ENCODE results near the gene FARS2.

The FARS2 gene

GRCh38 chr6:5598123-5598522 is 336.8 kb downstream of the FARS2 start:
- DNase-seq, result no peak

DNA sequence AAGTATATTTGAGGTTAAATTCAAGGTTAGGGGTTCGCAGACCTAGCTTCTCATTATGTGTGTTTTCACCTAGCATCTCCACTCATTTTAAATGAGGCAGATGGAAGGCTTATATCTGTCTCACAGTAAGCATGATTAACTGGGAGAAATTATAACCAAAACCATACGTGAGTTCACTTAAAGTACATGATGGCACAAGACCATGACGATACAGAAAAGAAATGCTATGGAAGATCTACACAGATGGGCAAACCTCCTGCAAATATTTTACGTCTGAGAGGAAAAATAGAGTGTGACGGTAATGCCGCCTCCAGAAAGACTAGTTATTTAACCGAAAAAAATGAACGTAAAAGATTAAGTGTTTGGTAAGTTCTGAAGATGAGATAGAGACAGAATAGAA is 337.8 kb downstream of the FARS2 start:
- DNase-seq, result no peak

DNA sequence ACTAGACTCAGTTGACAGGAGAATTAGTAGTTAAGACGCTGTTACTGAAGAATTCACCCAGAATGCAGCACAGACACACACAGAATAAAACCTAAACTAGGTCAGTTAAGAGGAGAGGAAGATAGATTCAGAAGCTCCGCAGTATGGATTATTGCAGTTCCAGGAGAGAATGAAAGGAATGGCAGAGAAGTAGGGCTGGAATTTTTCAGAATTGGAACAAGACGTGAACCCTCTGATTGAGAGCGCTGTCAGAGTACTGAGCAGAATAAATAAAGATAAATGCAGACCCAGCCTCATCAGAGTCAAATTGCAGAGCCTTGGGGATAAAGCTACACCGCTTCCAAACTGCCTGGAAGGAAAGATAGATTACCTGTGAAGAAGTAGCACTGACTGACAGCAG is 344.6 kb downstream of the FARS2 start:
- DNase-seq, result no peak

DNA sequence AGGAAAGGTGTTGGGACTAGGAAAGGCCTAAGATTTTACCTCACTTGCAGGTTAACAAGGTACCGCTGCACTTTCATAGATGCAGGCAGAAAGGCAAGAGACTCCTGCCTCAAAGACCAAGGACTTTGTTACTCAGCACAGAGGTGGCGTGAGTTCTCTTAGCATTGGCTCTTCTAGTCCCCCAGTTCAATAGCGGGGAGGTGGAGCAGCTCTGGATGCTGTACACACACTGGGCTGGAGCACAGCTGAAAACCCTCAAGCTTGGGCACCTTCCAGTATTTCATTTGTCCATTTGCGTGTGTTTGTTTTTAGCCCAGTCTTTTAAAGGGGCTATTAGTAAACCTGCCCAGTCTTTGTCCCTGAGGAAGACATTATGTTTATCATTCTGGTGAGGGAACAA is 345.2 kb downstream of the FARS2 start:
- DNase-seq, result peak; percentile 84

DNA sequence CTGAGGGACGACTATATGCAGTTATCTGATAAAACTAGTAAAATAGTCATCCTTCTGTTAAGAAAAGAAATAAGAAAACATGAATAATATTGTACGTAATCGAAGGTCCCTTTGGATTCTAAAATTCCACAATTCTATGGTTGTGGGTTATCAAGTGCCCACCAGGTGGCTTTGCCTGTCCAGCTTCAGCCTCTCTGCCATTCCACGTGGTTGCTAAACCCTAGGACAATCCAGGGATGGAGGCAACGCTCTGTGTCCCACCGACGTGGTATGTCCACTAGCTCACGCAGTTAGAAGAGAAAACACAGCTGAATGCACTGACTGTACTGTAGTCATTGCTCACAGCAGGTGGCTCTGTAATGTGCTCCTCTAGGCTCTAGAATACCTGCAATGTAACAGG is 349.3 kb downstream of the FARS2 start:
- peak; percentile 63 for DNase-seq

GRCh38 chr6:5617179-5617578 is 355.9 kb downstream of the FARS2 start:
- DNase-seq, result peak; percentile 17

GRCh38 chr6:5619249-5619648 is 357.9 kb downstream of the FARS2 start:
- DNase-seq, result no peak

GRCh38 chr6:5622276-5623005 is 361.1 kb downstream of the FARS2 start:
- no peak for DNase-seq

DNA sequence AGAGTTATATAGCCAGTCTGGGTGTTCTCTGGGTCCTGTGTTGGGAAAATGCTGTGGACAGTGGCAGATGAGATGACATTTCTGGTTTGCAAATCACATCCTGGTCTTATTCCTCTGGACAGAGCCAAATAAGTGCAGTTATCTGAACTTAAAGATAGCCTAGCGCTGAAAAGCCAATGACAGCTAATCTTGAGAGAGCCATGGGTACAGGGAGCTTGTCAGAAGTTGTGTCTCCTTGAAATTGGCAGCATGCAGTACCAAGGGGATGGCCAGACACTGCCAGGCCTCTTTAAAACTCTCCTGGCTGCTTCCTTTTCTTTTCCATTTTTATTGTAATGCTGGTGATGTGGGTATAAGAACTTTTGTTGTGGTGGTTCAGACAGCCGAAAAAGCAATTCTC is 362.5 kb downstream of the FARS2 start:
- DNase-seq, result no peak

DNA sequence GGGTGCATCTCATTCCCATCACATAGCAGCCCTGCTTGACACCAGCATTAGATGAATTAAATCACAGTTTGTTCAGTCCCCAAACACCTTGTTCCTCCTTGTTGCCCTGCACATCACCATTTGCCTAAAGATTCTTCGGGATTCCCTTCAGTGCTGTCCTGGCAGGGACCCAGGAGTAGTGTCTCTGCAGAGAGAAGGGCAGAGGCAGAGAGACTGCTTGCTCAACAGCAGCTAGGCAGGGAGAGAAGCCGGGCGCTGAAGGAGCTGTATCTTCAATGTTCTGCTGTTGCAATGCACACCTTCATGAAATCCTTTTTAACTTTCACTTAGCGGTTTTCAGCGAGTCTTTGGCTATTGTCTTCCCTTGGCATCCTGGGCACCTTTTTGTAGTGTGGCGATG is 362.9 kb downstream of the FARS2 start:
- DNase-seq, result no peak

DNA sequence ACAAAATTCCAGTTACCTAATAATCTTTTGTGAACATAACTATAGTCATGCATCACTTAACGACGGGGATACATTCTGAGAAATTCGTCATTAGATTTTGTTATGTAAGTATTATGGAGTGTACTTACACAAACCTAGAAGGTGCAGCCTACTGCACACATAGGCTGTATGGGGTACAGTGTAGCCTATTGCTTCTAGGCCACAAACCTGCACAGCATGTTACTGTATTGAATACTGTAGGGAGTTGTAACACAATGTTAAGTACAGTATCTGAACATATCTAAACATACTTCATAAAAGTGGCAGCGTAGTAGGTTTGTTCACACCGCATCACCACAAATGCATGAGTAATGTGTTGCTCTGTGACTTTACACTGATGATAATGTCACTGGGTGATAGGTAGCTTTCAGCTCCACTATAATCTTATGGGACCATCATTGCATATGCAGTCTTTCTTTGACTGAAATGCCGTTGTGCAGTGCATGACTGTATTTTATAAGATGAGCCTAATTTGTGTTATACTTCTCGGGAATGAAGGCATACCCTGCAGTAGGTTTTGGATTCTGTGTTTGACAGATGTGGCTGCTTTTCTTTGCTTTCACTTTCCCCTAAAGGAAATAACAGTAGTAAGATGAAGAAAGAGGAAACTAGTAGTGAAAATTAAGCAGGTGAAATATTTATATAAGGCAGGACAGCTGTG is 365.6 kb downstream of the FARS2 start:
- no peak for DNase-seq

- DNase-seq, result no peak
These were observed 369.3 kb downstream of the FARS2 start for GRCh38 chr6:5630636-5631035.

DNA sequence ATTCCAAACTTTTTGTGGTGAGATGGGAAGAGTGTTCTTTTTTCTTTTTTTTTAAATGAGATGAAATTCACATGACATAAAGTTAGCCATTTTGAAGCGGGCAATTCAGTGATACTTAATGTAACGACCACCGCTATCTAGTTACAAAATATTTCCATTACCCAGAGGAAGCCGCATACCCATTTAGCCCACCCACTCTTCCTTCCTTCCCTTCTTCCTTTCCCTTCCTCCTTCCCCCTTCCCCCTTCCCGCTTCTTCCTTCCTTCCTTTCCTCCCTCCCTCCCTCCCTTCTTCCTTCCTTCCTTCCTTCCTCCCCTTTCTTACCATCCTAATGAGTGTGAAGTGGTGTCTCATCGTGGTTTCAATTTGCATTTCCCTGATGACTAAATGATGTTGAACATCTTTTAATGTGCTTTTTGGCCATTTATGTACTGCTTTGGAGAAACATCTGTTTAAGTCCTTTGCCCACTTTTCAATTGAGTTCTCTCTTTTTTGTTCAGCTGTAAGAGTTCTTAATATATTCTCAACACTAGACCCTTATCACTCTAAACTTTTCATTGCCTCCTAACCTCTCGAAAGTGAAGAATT is 371.1 kb downstream of the FARS2 start:
- no peak for DNase-seq

DNA sequence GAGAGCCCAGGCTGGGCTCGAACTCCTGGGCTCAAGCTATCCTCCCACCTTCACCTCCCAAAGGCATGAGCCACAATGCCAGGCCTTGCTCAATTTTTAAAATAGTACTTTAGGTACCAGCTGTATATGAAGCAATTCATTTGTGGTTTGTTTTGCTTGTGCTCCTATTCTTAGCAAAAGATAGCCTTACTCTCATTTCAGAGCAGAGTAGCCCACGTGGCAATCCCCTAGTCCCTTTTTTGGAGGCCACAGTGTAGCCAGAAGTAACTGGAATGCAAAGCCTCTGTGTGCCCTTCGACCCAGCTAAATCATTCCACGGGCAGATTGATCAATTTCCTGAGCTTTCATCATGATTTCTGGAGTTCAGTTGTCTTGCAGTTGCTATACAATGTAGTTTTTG is 373.2 kb downstream of the FARS2 start:
- DNase-seq, result no peak

- peak; percentile 25 for DNase-seq
These were observed 375.1 kb downstream of the FARS2 start for GRCh38 chr6:5636210-5637030.

GRCh38 chr6:5637714-5638113 is 376.4 kb downstream of the FARS2 start:
- DNase-seq, result no peak

DNA sequence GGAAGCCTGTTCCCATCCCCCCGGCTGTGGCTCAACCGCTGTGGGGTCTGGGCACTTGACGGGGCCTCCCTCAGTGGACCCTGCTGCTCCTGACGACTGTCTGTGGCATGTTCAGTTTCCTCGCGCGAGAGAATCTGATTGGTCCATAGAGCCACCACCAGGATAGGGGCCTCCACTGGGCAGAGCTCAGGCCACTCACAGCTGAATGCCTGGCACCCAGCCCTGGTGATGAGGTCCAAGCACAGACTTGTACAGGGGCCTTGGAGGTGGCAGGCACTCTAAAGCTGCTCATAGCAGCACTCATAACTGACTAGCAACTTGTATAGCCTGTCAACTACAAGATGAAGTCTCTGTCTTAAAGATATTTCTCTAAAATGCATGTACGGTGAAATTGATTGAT is 377.4 kb downstream of the FARS2 start:
- DNase-seq, result no peak

DNA sequence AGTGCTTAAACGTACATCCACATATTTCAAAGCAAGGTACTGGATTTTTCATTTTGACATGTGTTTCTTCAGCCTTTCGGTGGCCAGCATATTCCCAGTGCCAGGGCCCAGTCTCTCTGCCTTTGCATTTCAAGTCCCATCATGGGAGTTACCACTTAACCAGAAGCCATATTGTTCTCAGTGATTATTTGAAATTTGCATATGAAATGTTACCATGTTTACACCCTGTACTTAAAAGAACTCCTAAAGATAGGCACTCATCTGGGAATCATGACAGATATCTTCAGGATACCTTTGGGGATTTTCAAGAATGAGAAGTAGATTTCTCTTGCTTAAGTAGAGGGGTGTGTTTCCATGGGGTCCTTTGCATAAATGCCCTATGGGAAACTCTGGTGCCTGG is 377.9 kb downstream of the FARS2 start:
- no peak for DNase-seq

- DNase-seq, result no peak
These were observed 379.3 kb downstream of the FARS2 start for GRCh38 chr6:5640614-5641013.

DNA sequence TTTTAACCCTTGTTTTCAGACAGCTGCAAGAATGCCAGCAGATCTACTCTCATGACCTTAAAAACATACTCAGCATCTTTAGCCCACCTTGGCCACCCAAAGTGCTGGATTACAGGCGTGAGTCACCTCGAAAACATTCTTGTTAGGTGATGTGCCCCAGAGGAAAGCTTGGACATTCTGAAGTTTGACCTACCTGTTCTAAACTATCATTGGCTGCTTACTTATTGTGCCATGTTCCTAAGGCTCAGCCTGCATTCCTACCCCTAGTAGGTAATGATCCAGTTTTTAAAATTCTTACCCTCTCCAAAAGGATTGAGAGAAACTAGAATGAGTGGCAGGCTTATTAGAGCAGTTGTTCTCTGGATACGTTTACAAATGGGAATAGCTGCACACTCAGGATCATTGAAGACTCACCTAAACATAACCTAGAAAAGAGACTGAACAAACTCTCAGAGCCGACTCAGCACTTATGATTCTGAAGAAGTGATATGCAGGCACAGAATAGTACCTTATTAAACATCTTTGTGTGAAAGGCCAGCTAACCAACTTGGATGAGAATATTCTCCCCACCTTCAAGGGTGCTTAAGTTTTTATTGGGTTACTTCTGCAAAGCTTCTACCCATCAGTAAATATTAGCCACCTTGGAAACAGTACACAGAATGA is 383.3 kb downstream of the FARS2 start:
- no peak for DNase-seq

DNA sequence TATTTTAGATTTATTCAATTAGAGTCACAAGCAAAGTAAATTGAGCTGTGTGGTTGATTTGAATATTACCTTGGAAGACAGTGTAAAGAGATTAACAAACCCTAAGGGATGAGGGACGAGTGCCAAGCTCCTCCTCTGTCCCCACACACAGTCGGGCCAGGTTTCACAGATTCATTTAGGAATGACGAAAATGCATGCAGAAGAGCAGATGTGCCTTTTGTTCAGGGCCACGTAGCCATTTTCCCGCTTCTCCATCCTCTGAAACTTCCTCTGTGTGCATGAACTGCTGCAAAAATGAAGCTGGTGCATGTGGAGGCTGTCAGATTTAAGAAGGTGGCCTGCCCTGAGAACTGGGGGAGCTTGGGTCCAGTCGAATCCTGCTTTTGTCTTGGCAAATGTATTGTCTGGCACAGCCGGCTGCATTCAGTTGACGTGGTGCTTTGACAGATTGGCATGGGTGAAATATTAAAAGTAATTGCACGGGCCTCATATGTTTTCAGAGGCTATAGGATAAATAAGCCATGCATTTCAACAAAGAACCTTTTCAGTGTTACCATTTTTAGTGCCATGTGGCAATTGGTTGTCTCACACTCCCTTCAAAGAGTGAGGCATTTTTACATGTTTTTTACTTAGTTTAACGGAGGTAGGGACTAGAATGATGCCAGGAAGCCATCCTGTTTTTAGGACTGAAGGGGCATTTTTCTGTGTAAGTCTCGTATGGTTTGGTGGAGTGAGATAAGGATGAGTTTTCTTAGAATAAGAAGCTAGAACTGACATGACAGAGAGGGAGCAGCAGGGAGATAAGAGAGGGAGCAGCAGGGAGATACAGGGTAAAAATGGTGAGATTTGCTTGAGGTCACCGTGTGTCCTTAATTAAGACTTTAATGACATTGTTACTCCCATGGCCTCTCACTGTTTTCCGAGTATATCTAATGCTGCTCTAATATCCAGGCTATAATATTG is 384.3 kb downstream of the FARS2 start:
- DNase-seq, result peak; percentile 94
